Skeletal muscle tissue (tissue), 4 donors: ENCODE measurements around the gene FOXO3. TPM values are rescaled to one million over a fixed set of nuclear protein-coding genes. Genes with fewer than 3 reads are reported as not detected.
"Not testable (repeated sequence)": the region's sequence is repeated elsewhere in the genome, so short reads cannot be mapped to it uniquely, and the experiment has no call there.

Source experiments
- H3K27ac ChIP-seq: one replicate; pipeline ENCODE4 v1.7.0; 2013; ENCODE audit warnings: mild to moderate bottlenecking, low read depth, low read length, inconsistent platforms
- H3K27me3 ChIP-seq, 3 donors: one replicate each; pipeline ENCODE4 v1.7.0; 2013; ENCODE audit warnings: low read length in 3 of 3; ENCODE audit not compliant: control insufficient read depth in 3 of 3, insufficient read depth in 3 of 3
- H3K36me3 ChIP-seq, 3 donors: one replicate each; pipeline ENCODE4 v1.7.0; 2013; ENCODE audit warnings: low read length in 3 of 3; ENCODE audit not compliant: control insufficient read depth in 3 of 3, insufficient read depth in 3 of 3
- H3K4me1 ChIP-seq, 3 donors: one replicate each; pipeline ENCODE4 v1.7.0; 2013; ENCODE audit warnings: low read length in 3 of 3, mild to moderate bottlenecking in 3 of 3; ENCODE audit not compliant: control insufficient read depth in 3 of 3, insufficient read depth in 3 of 3
- H3K4me3 ChIP-seq, 3 donors: one replicate each; pipeline ENCODE4 v1.7.0; 2013; ENCODE audit warnings: low read length in 3 of 3
- H3K9ac ChIP-seq, 3 donors: one replicate each; pipeline ENCODE4 v1.7.0; 2013; ENCODE audit warnings: low read length in 3 of 3, mild to moderate bottlenecking in 3 of 3, moderate library complexity in 2 of 3, low read depth in 1 of 3
- H3K9me3 ChIP-seq, 3 donors: one replicate each; pipeline ENCODE4 v1.7.0; 2013; ENCODE audit warnings: low read length in 3 of 3; ENCODE audit not compliant: control insufficient read depth in 3 of 3
- total RNA-seq: library from RNA; depleted of rRNA; stranded (reverse); fragments of >200 nt; gene quantifications from one replicate; pipeline ENCODE4 v1.2.3, GENCODE V29; 2014
- donor health status: Osteomylitis.

The FOXO3 gene
- total RNA-seq, 1 donor from 2014 or later = 30.8 TPM

DNA sequence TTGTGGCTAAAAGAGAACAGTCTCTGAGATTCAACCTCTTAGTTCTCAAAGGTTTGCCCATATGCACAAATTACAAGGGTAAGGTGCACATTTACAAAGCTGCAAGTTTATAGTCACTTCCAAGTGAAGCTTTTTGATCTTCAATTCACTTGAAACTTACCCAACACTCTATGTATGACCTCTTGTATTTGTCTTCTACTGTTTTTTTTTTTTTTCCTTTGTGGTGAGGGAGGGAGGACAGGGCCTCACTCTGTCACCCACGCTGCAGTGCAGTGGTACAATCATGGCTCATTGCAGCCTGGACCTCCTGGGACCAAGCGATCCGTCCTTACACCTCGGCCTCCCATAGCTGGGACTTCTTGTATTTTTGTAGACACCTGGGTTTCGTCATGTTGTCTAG, 4.5 kb upstream of the FOXO3 start:
- Histone ChIP-seq H3K9ac (peak overlapping the region; percentile 16 to 43 (median 42)), H3K27me3 (no peaks in the 10 kb centered on the region), H3K36me3 (no peaks in the 10 kb centered on the region), H3K9me3 (no peaks in the 10 kb centered on the region), H3K27ac (peak overlapping the region; percentile 94), H3K4me3 (no peak overlapping the region), H3K4me1 (peaks cover 29 to 38% (median 32%) of the 10 kb centered on the region in 3 donors)

GRCh38 chr6:108556866-108557493, 3.7 kb upstream of the FOXO3 start:
- Histone ChIP-seq H3K4me1 (peaks cover 31 to 41% (median 34%) of the 10 kb centered on the region in 3 donors), H3K9ac (peak overlapping the region; percentile 86 to 95 (median 88)), H3K36me3 (peaks cover 0 to 4% (median 0%) of the 10 kb centered on the region in 3 donors), H3K27me3 (no peaks in the 10 kb centered on the region), H3K4me3 (peak overlapping the region; percentile 76 to 86 (median 80)), H3K9me3 (no peaks in the 10 kb centered on the region), H3K27ac (peak overlapping the region; percentile 94)

GRCh38 chr6:108557494-108558371, 3.0 kb upstream of the FOXO3 start:
- H3K4me1 ChIP-seq = peaks cover 38 to 49% (median 41%) of the 10 kb centered on the region in 3 donors
- H3K9ac ChIP-seq = peak overlapping the region; percentile 88 to 96 (median 95)
- H3K27ac ChIP-seq = peak overlapping the region; percentile 100
- H3K36me3 ChIP-seq = peaks cover 0 to 5% (median 3%) of the 10 kb centered on the region in 3 donors
- no peaks in the 10 kb centered on the region for H3K9me3 ChIP-seq
- peak overlapping the region; percentile 79 to 86 (median 86) for H3K4me3 ChIP-seq
- H3K27me3 ChIP-seq = no peaks in the 10 kb centered on the region

- Histone ChIP-seq H3K27me3 (no peaks in the 10 kb centered on the region), H3K4me1 (peaks cover 42 to 50% (median 48%) of the 10 kb centered on the region in 3 donors), H3K9me3 (no peaks in the 10 kb centered on the region), H3K9ac (peak overlapping the region; percentile 93 to 99 (median 96)), H3K27ac (peak overlapping the region; percentile 100), H3K36me3 (peaks cover 0 to 5% (median 3%) of the 10 kb centered on the region in 3 donors), H3K4me3 (peak overlapping the region; percentile 98 to 99 (median 98))
These were observed 2.2 kb upstream of the FOXO3 start for GRCh38 chr6:108558372-108559096.

DNA sequence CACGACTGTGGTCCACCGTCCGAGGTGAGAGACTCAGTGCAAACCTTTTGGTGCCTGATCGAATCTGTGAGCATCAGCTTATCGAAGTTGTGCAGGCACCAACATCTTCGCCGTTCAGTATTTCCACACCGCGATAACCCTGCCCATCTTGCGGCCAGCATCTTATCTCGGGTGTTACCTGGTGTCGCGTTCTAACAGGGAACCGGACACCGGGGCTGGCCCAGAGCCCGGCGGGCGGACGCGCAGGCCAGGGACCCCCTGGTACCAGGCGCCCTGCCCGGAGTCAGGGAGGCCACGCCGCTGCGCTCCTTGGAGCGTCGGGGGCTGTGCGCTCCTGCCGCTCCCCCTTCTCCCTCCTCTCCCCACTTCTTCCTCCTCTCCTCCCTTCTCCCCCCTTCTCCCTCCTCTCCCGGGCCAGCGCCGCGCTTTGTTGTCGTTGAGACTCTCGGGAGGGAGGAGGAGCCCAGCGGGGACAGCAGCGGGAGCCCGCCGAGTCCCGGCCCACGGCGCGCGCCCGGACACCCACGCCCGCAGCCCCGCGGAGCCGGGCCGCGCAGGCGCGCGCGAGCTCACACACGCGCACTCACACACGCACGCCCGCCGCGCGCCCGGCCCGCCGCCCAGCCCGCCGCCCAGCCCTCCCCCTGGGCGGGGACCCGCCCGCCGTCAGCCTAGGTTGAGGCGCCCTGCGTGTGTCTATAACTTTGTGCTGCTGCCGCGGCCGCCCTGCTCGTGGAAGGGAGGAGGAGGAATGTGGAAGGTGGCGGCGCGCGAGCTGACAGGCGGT, 1.4 kb upstream of the FOXO3 start:
- no peaks in the 10 kb centered on the region for H3K9me3 ChIP-seq
- H3K4me1 ChIP-seq = peaks cover 45 to 53% (median 53%) of the 10 kb centered on the region in 3 donors
- H3K4me3 ChIP-seq = peak overlapping the region; percentile 98 to 99 (median 98)
- H3K36me3 ChIP-seq = peaks cover 0 to 5% (median 3%) of the 10 kb centered on the region in 3 donors
- H3K9ac ChIP-seq = peak overlapping the region; percentile 95 to 99 (median 96)
- H3K27me3 ChIP-seq = no peaks in the 10 kb centered on the region
- H3K27ac ChIP-seq = peak overlapping the region; percentile 100

- H3K9ac ChIP-seq = peak overlapping the region; percentile 95 to 99 (median 96)
- no peaks in the 10 kb centered on the region for H3K27me3 ChIP-seq
- peaks cover 48 to 54% (median 53%) of the 10 kb centered on the region in 3 donors for H3K4me1 ChIP-seq
- peak overlapping the region; percentile 100 for H3K27ac ChIP-seq
- H3K36me3 ChIP-seq = peaks cover 0 to 5% (median 3%) of the 10 kb centered on the region in 3 donors
- H3K9me3 ChIP-seq = no peaks in the 10 kb centered on the region
- H3K4me3 ChIP-seq = peak overlapping the region; percentile 84 to 98 (median 88)
These were observed 744 bp upstream of the FOXO3 start for GRCh38 chr6:108559884-108560462.

DNA sequence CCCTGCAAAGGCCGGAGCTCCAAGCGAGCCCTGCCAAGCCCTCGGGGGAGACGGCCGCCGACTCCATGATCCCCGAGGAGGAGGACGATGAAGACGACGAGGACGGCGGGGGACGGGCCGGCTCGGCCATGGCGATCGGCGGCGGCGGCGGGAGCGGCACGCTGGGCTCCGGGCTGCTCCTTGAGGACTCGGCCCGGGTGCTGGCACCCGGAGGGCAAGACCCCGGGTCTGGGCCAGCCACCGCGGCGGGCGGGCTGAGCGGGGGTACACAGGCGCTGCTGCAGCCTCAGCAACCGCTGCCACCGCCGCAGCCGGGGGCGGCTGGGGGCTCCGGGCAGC, 561 bp downstream of the FOXO3 start:
- H3K4me1 ChIP-seq = peaks cover 48 to 53% (median 51%) of the 10 kb centered on the region in 3 donors
- H3K9me3 ChIP-seq, H3K36me3 ChIP-seq, H3K27me3 ChIP-seq: not testable (repeated sequence)
- H3K4me3 ChIP-seq = peak overlapping the region; percentile 72 to 92 (median 84)
- peak overlapping the region in 2 of 3 donors; percentile 86 to 92 for H3K9ac ChIP-seq
- H3K27ac ChIP-seq = peak overlapping the region; percentile 100

DNA sequence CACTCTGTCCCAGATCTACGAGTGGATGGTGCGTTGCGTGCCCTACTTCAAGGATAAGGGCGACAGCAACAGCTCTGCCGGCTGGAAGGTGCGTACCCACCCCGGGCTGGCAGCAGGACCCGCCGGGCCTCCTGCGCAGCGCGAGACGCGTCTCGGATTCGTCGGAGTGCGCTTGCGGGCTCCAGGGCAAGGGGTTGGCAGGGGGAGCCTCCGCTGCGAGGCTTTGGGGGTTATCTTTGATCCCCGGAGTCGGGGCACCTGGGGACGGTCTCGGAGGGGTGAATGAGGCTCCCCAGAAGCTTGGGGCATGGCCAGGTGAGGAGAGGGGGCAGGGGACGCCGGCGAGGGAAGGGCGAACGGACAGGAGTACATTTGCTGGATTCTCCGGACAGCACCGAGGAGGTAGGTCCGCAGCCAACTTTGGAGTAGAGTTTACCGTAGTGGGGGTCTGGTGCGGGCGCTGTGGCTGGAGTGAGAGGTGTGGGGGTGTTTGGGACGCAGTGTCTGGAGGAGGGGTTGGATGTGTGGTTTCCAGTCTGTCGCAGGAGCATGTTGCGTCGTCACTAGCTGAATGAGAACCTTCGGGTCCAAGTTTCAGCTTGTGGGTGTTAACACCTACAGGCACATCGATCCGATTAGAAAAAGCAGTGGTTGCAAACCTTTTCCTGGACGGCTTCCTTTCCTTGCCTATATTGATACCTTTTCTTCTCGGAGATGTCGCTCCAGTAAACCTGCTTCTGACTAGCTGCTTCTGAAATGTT, 1.2 kb downstream of the FOXO3 start:
- Histone ChIP-seq H3K9ac (peak overlapping the region; percentile 82 to 92 (median 86)), H3K27me3 (no peaks in the 10 kb centered on the region), H3K9me3 (no peaks in the 10 kb centered on the region), H3K4me1 (peaks cover 47 to 53% (median 51%) of the 10 kb centered on the region in 3 donors), H3K4me3 (peak overlapping the region; percentile 72 to 92 (median 84)), H3K27ac (peak overlapping the region; percentile 100), H3K36me3 (peaks cover 0 to 5% (median 3%) of the 10 kb centered on the region in 3 donors)
